NCI-H748 (cell line): Measurements from ENCODE around the gene ARHGAP33.

ENCODE experiments used
- DNase-seq: peaks from one replicate; lab custom pipeline; 2025; ENCODE audit not compliant: unreplicated experiment; lab: John Stamatoyannopoulos, UW

The ARHGAP33 gene, protein sequence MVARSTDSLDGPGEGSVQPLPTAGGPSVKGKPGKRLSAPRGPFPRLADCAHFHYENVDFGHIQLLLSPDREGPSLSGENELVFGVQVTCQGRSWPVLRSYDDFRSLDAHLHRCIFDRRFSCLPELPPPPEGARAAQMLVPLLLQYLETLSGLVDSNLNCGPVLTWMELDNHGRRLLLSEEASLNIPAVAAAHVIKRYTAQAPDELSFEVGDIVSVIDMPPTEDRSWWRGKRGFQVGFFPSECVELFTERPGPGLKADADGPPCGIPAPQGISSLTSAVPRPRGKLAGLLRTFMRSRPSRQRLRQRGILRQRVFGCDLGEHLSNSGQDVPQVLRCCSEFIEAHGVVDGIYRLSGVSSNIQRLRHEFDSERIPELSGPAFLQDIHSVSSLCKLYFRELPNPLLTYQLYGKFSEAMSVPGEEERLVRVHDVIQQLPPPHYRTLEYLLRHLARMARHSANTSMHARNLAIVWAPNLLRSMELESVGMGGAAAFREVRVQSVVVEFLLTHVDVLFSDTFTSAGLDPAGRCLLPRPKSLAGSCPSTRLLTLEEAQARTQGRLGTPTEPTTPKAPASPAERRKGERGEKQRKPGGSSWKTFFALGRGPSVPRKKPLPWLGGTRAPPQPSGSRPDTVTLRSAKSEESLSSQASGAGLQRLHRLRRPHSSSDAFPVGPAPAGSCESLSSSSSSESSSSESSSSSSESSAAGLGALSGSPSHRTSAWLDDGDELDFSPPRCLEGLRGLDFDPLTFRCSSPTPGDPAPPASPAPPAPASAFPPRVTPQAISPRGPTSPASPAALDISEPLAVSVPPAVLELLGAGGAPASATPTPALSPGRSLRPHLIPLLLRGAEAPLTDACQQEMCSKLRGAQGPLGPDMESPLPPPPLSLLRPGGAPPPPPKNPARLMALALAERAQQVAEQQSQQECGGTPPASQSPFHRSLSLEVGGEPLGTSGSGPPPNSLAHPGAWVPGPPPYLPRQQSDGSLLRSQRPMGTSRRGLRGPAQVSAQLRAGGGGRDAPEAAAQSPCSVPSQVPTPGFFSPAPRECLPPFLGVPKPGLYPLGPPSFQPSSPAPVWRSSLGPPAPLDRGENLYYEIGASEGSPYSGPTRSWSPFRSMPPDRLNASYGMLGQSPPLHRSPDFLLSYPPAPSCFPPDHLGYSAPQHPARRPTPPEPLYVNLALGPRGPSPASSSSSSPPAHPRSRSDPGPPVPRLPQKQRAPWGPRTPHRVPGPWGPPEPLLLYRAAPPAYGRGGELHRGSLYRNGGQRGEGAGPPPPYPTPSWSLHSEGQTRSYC

DNA sequence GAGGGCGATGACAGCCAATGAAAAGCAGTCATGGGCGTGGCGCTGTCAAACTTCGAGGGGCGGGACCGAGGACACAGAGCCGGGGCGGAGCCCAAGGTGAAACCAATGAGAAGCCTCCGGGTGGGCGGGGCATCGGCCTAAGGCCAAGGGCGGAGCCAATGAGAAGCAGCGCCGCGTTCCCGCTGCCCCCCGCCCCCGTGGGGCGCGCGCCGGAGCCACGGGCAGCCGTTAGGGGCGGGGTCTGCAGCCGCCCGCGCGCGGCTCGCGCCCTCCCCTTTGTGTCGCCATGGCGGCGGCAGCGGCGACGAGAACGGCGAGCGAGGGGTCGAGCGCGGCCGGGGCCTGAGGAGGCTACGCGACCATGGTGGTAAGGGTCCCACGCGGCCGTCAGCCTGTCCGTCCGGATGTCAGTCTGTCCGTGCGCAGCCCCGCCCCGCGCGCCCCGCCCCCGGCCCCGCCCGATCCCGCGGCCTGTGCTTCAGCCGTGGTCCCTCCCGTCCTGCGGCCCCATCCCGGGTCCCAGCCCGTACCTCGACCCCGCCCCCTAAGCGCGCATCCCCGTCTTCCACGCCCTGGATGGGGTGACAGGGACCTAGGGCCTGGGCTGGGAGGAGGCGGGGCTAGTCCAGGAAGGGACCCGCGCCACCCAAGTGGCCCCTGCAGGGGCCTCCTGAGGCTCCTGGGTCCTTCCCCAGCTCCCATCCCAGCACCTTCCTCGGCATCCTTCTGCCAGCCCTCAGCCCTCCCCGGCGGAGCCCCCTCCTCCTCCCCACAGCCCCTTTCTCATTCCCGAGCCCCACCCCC, at the start of gene ARHGAP33:
ARHGAP33 (plus strand) TSS at position 267 of the 804 bp plus-strand sequence; CDS start at position 362, 95 bp downstream.
- DNase-seq: peak; percentile 100

DNA sequence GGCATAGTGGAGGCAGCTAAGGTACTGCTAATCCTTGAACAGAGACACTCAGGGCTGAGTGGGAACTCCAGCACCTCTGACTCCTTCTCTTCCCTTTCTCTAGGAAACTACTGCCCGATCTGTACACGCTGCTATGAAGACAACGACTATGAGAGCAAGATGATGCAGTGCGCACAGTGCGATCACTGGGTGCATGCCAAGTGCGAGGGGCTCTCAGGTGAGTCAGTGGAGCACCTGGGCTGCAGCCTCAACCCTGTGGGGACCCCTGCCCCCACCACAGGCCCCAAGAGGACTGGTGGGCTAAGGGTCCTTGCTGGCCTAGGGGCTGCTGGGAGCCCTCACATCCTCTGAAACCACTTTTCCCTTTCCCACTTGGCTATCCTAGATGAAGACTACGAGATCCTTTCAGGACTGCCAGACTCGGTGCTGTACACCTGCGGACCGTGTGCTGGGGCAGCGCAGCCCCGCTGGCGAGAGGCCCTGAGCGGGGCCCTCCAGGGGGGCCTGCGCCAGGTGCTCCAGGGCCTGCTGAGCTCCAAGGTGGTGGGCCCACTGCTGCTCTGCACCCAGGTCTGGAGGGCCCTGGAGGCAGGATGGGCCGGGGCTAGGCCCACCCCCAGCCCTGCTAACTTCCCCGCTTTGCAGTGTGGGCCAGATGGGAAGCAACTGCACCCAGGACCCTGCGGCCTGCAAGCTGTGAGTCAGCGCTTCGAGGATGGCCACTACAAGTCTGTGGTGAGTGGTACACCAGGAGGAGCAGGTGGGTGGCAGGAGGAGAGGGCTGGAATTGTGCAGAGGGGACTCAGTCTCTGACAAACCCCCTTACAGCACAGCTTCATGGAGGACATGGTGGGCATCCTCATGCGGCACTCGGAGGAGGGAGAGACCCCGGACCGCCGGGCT, 48.1 kb upstream of the ARHGAP33 start:
- no peak for DNase-seq

DNA sequence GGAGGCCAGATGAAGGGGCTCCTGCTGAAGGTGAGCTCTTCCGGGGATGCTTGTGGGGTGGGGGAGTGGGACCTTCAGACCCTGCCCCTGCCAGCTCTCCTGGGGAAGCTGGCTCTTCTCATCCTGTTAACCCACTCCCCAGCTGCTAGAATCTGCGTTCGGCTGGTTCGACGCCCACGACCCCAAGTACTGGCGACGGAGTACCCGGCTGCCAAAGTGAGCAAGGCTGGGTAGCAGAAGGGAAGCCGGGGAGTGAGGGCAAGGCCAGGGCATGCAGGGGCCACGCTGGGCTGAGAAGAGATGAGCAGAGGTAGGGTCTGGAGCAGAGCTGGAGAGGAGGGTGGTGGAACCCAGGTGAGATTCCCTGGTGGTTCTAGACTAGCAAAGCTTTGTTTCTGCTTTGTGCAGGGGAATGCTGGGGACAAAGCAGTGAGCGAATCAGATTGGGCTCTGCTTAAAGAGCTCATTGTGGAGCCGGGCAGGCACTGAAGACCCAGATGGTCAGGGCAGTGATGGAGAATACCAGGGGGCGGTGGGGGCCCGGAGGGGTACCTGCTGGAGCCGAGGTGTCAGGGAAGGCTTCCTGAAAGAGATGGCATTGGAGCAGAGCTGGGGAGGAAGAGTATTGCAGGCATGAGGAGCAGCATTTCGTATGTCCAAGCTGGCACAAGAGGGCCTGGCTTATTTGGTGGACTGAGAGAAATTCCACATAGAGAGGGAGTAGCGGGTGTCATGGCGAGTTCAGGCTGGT, 47.2 kb upstream of the ARHGAP33 start:
- DNase-seq: no peak

DNA sequence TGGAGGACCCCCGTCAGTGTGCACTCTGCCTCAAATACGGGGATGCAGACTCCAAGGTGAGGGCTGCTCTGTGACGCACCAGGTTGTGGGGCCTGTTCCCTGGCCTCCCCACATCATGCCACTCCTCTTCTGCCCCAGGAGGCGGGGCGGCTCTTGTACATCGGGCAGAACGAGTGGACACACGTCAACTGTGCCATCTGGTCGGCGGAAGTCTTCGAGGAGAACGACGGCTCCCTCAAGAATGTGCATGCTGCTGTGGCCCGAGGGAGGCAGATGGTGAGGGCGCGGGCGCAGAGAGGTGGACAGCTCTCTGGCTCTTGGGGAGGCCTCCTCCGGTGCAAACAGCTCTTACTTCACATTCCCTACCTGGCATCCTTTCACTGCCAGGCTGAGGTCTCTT, 46.3 kb upstream of the ARHGAP33 start:
- DNase-seq: no peak

DNA sequence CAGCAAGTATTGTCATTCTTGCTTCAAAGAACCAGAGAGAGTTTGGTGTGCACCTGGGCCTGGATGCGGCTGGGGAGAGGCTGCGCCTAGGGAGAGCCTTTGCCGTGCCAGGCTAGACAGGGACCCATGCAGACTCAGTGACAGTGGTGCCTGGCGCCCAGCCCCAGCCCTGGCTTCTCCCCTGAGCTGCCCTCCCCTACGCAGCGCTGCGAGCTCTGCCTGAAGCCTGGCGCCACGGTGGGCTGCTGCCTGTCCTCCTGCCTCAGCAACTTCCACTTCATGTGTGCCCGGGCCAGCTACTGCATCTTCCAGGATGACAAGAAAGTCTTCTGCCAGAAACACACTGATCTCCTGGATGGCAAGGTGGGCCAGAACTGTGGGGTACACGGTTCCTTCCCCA, 45.6 kb upstream of the ARHGAP33 start:
- DNase-seq: no peak

DNA sequence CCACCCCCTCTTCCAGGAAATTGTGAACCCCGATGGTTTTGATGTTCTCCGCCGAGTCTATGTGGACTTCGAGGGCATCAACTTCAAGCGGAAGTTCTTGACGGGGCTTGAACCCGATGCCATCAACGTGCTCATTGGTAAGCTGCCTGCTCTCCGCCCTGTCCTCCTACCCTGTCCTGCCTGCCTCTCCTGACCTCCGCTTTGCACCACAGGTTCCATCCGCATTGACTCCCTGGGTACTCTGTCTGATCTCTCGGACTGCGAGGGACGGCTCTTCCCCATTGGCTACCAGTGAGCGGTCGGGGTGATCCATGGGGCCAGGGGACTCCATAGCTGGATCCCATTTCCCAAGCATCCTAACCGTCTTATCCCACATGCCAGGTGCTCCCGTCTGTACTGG, 45.0 kb upstream of the ARHGAP33 start:
- DNase-seq: no peak

DNA sequence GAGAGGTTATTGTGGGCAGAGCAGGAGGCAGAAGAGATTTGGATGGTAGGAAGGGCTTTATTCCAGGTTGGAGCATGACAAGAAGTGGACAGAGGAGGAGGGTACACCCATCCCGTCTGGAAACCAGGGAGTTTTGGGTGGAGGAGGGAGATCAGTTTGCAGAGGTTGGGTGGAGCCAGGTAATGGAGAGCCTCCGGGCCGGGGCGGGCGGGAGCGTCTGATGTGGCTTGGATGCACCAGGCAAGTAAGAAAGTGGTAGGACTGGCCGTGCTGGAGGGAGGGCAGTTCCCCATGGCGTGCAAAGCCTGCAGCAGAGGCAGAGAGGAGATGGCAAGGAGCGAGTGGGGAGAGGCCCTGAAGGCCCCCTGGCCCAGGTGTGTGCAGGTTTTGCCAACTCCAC, 44.0 kb upstream of the ARHGAP33 start:
- no peak for DNase-seq

DNA sequence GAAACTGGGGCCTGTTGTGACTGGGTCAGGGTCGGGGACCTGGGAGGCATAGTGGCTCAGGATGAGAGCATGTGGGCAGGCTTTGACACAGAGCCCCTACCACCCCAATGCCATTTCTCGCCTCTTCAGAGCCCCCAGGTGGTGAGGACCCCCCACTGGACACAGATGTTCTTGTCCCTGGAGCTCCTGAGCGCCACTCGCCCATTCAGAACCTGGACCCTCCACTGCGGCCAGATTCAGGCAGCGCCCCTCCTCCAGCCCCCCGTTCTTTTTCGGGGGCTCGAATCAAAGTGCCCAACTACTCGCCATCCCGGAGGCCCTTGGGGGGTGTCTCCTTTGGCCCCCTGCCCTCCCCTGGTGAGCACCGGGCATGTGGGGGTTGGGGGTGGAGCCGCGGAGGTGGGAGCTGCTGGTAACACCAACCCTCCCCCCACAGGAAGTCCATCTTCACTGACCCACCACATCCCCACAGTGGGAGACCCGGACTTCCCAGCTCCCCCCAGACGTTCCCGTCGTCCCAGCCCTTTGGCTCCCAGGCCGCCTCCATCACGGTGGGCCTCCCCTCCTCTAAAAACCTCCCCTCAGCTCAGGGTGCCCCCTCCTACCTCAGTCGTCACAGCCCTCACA, 43.5 kb upstream of the ARHGAP33 start:
- no peak for DNase-seq

DNA sequence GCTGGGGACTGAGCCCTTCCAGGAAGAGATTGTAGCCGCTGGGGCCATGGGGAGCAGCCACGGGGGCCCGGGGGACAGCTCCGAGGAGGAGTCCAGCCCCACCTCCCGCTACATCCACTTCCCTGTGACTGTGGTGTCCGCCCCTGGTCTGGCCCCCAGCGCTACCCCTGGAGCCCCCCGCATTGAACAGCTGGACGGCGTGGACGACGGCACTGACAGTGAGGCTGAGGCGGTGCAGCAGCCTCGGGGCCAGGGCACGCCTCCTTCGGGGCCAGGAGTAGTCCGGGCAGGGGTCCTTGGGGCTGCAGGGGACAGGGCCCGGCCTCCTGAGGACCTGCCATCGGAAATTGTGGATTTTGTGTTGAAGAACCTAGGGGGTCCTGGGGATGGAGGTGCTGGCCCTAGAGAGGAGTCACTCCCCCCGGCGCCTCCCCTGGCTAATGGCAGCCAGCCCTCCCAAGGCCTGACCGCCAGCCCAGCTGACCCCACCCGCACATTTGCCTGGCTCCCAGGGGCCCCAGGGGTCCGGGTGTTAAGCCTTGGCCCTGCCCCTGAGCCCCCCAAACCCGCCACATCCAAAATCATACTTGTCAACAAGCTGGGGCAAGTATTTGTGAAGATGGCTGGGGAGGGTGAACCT, 42.7 kb upstream of the ARHGAP33 start:
- no peak for DNase-seq

DNA sequence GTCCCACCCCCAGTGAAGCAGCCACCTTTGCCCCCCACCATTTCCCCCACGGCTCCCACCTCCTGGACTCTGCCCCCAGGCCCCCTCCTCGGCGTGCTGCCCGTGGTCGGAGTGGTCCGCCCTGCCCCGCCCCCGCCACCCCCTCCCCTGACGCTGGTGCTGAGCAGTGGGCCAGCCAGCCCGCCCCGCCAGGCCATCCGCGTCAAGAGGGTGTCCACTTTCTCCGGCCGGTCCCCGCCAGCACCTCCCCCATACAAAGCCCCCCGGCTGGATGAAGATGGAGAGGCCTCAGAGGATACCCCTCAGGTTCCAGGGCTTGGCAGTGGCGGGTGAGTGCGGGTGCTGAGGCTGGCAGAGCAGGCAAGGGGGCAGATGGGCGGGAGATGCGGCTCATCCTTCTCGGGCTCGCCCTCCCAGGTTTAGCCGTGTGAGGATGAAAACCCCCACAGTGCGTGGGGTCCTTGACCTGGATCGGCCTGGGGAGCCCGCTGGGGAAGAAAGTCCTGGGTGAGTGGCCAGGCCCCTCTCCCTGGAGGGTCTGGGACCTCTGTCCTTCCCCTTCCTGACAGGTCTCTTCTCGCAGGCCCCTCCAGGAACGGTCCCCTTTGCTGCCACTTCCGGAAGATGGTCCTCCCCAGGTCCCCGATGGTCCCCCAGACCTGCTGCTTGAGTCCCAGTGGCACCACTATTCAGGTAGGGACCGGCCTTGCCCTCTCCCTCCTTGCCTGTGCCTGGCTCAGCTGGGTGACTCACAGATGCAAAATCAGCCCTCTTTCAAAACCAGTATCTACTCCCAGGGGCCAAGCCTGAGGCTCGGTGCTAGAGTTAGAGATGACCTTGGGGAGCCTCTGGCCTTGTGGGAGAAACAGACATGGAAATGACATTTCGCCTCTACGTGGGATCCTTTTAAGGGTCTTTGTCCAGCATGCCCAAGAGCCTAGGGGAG, 41.9 kb upstream of the ARHGAP33 start:
- no peak for DNase-seq

DNA sequence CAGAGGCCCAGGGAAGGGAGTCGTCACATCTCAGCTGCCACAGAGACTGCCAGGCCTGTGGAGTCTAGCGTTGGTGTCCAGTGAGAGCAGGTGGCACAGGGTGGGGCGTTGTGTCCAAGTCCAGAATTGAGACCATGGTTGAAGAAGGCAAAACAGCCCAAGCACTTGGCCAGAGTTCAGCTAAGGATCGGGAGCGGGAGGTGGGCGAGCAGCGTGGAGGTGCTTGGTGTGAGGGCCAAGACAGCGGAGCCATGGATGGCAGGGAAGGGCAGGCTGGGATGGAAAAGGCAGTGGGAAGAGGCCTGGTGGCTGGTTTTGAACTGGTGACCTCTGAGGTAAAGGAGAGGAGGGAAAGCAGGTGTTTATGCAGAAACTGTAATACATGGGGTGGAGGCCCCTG, 41.1 kb upstream of the ARHGAP33 start:
- no peak for DNase-seq

DNA sequence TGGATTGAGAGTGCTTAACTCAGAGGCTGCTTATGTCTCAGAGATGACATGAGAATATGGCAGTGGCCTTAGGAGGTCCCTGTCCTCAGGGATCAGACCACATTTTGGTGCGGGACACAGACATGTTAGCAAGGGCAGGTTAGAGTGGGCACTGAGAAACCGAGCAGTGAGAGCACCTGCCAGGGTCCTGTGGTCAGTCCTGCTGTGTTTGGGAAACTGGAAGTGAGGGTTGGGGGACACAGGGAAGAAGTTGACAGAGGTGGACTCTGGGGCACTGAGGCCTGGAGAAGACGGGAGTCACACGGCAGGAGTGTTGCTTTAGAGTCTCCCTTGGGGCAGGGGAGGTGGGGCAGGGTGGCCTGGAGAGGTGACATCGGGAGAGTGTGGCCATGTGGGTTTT, 40.5 kb upstream of the ARHGAP33 start:
- DNase-seq: no peak

DNA sequence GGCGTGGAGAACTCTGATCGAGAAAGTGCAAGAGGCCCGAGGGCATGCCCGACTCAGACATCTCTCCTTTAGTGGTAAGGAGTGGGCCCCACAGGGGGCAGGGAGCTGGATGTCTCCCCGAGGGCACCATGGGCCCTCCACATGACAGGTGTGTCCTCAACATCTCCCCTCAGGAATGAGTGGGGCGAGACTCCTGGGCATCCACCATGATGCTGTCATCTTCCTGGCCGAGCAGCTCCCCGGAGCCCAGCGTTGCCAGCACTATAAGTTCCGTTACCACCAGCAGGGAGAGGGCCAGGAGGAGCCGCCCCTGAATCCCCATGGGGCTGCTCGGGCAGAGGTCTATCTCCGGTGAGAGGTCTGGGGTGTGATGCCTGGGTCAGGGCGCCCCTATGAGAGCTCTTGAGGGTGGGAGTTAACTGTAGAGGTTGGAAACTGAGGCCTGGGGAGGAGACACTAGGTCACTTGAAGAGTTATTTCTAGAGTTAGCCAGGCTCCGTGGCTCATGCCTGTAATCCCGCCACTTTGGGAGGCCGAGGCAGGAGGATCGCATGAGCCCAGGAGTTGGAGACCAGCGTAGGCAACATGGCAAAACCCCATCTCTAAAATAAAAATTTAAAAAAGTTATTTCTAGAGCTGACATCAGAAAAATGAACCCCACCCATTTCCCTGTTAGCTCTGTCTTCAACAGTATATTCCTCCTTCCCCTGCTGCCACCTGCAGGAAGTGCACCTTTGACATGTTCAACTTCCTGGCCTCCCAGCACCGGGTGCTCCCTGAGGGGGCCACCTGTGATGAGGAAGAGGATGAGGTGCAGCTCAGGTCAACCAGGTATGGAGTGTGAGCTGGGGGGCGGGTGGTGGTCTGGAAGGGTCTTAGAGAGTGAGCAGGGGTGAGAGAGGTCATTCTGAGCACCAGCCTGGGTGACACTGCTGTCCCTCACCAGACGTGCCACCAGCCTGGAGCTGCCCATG, 38.2 kb upstream of the ARHGAP33 start:
- no peak for DNase-seq

DNA sequence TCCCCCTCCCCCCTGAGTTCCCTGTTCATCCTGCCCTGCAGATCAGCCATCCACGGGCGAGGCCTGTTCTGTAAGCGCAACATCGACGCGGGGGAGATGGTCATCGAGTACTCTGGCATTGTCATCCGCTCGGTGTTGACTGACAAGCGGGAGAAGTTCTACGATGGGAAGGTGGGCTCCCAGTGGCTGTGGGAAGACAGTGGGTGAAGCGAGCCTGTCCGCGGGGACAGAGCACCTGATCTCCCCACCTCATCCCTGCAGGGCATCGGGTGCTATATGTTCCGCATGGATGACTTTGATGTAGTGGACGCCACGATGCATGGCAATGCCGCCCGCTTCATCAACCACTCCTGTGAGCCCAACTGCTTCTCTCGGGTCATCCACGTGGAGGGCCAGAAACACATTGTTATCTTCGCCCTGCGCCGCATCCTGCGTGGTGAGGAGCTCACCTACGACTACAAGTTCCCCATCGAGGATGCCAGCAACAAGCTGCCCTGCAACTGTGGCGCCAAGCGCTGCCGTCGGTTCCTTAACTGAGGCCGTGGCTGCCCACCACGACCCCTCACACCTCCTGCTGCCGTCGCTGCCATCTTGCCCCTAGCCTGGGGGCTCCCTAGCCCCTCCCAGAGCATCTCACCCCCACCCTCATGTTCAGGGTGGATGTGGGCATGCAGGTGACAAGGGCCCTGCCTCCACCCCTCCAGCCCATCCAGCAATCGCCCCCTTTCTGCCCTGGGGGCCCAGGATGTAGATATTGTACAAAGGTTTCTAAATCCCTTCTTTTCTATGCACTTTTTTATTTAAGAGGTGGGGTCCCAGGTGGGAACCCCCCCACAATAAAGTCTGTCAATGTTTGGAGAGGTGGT, 37.1 kb upstream of the ARHGAP33 start:
- no peak for DNase-seq

DNA sequence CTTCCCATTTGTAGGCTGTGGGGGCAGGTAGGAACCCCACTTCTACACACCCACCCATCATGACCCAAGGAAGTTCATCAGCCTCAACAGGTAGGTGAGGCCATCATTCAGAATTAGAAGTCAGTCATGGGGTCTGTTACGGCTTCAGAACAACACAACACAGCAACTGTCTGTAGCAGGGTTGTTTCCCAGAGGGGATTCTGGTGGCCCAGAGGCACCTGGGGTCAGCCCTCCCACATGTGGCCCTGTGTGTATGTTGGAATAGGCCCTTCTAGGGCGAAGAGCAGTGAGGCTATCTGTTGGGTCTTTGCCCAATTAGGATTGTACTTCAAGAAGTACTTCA, 36.5 kb upstream of the ARHGAP33 start:
- DNase-seq: no peak
